GM06990 (cell line): Measurements from ENCODE around the gene PHACTR1.

ENCODE experiments used
- DNase-seq: peaks from one replicate; pipeline ENCODE4 v3.0.0-alpha.2; 2011; ENCODE audit not compliant: insufficient read length; ENCODE audit errors: extremely low read depth
- H3K27me3 ChIP-seq: replicated peaks from 2 replicates; pipeline ENCODE4 v1.6.0; 2011; ENCODE audit warnings: low read length; ENCODE audit not compliant: control insufficient read depth, insufficient read depth
- H3K36me3 ChIP-seq: 2 replicates; pipeline ENCODE4 v1.5.1; 2011; ENCODE audit warnings: low read length; ENCODE audit not compliant: control insufficient read depth, insufficient read depth
- H3K4me3 ChIP-seq: replicated peaks from 2 replicates; pipeline ENCODE4 v1.5.1; 2011; ENCODE audit warnings: low read depth, mild to moderate bottlenecking, control low read depth, low read length
- TF ChIP-seq, protein P1 (sequence below): IDR thresholded peaks from 2 replicates; pipeline ENCODE4 v1.5.1; 2011; ENCODE audit warnings: low read length, control low read depth, mild to moderate bottlenecking, inconsistent platforms; ENCODE audit not compliant: insufficient read depth, poor library complexity, severe bottlenecking

Gene PHACTR1

DNA sequence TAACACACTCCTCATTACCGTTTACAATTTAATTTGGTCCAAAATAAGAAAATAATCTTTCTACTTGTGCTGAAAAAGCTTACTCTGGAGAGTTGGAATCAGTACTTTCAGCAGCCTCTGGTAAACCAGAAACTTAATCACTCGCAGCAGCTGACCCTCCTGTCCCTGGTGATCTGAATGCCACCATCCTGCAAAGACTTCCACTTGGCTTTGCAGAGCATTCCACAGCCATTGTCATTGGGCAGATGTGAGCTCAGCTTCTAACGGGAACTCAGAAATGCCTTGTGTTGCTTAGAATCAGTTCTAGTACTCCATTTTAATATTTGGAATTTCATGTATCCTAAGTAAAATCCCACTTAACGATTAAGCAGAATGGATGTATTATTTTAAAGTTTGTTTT lies 59.7 kb downstream of the PHACTR1 start:
- H3K27me3 ChIP-seq = peaks cover 2% of the 10 kb centered on the region
- DNase-seq = no peak
- H3K4me3 ChIP-seq = no peak overlapping the region
- TF ChIP-seq, protein P1, sequence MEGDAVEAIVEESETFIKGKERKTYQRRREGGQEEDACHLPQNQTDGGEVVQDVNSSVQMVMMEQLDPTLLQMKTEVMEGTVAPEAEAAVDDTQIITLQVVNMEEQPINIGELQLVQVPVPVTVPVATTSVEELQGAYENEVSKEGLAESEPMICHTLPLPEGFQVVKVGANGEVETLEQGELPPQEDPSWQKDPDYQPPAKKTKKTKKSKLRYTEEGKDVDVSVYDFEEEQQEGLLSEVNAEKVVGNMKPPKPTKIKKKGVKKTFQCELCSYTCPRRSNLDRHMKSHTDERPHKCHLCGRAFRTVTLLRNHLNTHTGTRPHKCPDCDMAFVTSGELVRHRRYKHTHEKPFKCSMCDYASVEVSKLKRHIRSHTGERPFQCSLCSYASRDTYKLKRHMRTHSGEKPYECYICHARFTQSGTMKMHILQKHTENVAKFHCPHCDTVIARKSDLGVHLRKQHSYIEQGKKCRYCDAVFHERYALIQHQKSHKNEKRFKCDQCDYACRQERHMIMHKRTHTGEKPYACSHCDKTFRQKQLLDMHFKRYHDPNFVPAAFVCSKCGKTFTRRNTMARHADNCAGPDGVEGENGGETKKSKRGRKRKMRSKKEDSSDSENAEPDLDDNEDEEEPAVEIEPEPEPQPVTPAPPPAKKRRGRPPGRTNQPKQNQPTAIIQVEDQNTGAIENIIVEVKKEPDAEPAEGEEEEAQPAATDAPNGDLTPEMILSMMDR = no peak
- no peaks in the 10 kb centered on the region for H3K36me3 ChIP-seq

DNA sequence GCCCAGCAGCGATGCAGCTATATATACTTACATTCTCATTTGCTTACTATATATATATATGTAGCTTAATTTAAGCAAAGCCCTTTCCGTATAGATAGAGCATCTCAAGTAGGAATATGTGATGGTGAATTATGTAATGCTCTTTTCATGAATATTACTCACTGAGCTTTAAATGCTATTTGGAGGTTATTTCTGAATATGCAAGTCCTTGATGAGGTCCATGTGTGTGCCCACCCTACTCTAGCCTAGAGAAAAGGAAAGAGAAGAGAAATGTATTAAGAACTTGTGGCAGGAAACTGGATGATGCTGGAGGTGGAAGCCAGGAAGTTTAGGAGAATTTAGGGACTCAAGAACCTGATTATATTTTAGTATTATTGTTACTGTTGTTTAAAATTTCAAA lies 63.2 kb downstream of the PHACTR1 start:
- Histone ChIP-seq H3K4me3 (no peak overlapping the region), H3K36me3 (no peaks in the 10 kb centered on the region), H3K27me3 (no peaks in the 10 kb centered on the region; the same call in none of the 2 replicates)
- TF ChIP-seq, protein P1 = no peak
- no peak for DNase-seq

DNA sequence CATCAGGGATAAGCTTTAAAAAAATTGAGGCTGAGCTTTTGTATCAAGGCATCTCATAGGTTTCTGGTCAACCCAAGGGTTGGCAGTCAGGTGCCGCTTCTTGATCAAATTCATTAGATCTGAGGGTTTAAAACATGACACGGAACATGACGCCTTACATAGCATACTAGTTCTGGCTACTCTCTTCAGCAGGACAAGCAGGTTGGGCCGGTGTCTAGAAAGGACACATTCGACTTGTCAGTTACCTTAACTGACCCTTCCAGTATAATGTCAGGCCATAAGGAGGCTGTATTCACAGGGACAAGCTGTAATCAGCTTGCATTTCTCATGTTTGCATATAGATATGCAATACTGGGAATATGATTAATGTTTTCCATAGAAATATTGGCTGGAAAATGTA lies 65.6 kb downstream of the PHACTR1 start:
- H3K27me3 ChIP-seq = no peaks in the 10 kb centered on the region; the same call in none of the 2 replicates
- H3K36me3 ChIP-seq = no peaks in the 10 kb centered on the region
- DNase-seq = no peak
- TF ChIP-seq, protein P1 = no peak
- H3K4me3 ChIP-seq = no peak overlapping the region

DNA sequence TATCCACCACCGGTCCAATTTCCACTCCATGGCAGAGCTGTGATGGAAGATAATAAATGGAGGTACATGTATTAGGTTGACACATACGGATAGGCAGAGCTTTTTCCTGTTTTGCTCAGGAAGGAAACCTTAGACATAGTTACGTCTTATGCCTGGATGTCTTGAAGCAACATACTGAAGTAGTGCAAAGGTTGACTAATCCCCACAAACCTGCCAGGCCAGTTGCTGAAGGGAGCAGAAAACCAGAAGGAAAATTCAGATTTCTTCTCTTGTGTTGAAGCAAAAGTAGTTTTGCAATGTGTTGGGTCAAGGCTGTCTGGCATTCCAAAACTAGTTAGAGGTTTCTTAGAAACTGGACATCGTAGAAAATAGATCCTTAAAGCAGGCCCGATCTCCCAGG lies 68.7 kb downstream of the PHACTR1 start:
- no peaks in the 10 kb centered on the region for H3K36me3 ChIP-seq
- no peak overlapping the region for H3K4me3 ChIP-seq
- no peak for DNase-seq
- TF ChIP-seq, protein P1 = no peak
- H3K27me3 ChIP-seq = peaks cover 1% of the 10 kb centered on the region

DNA sequence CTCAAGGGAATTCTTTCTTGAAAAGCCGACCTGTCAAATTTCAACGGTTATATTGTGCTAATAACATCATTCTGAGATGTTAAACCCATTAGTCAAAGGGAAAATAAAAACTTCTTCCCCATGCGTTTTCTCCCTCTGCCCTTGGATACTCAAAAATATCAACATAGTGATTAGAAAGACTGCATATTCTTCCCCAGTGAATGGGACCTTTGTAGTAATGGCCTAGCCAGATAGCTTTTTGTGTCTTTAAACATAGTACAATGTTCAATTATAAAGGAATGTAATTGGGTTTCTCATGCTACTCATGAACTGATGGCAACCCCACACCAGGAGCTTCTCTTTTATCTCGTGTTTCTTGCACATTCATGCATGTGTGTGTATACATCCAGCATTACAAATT lies 69.4 kb downstream of the PHACTR1 start:
- TF ChIP-seq, protein P1 = no peak
- DNase-seq = no peak
- no peak overlapping the region for H3K4me3 ChIP-seq
- H3K27me3 ChIP-seq = peaks cover 1% of the 10 kb centered on the region; the same call in 1 of the 2 replicates
- no peaks in the 10 kb centered on the region for H3K36me3 ChIP-seq

DNA sequence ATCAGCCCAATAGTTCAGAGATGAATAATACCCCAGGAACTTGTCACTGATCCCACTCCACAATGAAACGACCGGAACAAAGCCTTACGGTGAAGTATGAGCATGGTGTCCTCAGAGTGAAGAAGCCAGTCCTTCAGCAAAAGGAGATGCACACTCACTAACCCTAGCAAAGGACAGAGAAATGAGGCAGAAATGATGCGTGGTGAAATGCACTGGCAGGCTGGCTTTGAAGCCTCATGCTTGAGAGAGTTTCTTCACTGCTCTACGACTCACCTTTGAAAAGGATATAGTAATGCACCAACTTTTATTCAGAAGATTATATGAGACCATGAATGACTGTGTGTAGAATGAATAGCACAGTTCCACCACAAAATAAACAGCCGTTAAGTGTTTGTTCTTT lies 74.8 kb downstream of the PHACTR1 start:
- no peaks in the 10 kb centered on the region for H3K36me3 ChIP-seq
- peaks cover 1% of the 10 kb centered on the region; the same call in 1 of the 2 replicates for H3K27me3 ChIP-seq
- TF ChIP-seq, protein P1 = no peak
- H3K4me3 ChIP-seq = no peak overlapping the region
- DNase-seq = no peak
